Measurements from ENCODE around the gene ANG. TPM values are rescaled to one million over a fixed set of nuclear protein-coding genes. Genes with fewer than 3 reads are reported as not detected.
"Not testable (repeated sequence)": the region's sequence is repeated elsewhere in the genome, so short reads cannot be mapped to it uniquely, and the experiment has no call there.

ANG gene
- total RNA-seq, 2 donors from 2014 or later = 0.40 TPM; not detected in 1

- ATAC-seq (no peak), DNase-seq (no peak)
- Mint-ChIP-seq H3K4me1 (peaks cover 4% of the 10 kb centered on the region), H3K27me3 (no peaks in the 10 kb centered on the region), H3K36me3 (ENCODE audit: low read depth) (no peaks in the 10 kb centered on the region), H3K4me3 (no peak overlapping the region), H3K27ac (no peak overlapping the region)
- no peaks in the 10 kb centered on the region for H3K9me3 ChIP-seq (ENCODE audit: control insufficient read depth, low read length, poor library complexity, severe bottlenecking)
These were observed 8.2 kb downstream of the ANG start for GRCh38 chr14:20696764-20697163.

GRCh38 chr14:20697273-20698017 is 8.9 kb downstream of the ANG start:
- ATAC-seq (peak; percentile 83), DNase-seq (peak; percentile 32 to 50 (median 42))
- Mint-ChIP-seq H3K4me3 (no peak overlapping the region), H3K36me3 (ENCODE audit: low read depth) (no peaks in the 10 kb centered on the region), H3K4me1 (peaks cover 4% of the 10 kb centered on the region), H3K27ac (no peak overlapping the region), H3K27me3 (no peaks in the 10 kb centered on the region)
- no peaks in the 10 kb centered on the region for H3K9me3 ChIP-seq (ENCODE audit: control insufficient read depth, low read length, poor library complexity, severe bottlenecking)

GRCh38 chr14:20698018-20698329 is 9.4 kb downstream of the ANG start:
- ATAC-seq (no peak), DNase-seq (no peak)
- Mint-ChIP-seq H3K27me3 (no peaks in the 10 kb centered on the region), H3K36me3 (ENCODE audit: low read depth) (no peaks in the 10 kb centered on the region), H3K27ac (no peak overlapping the region), H3K4me3 (no peak overlapping the region), H3K4me1 (peaks cover 4% of the 10 kb centered on the region)
- H3K9me3 ChIP-seq (ENCODE audit: control insufficient read depth, low read length, poor library complexity, severe bottlenecking) = no peaks in the 10 kb centered on the region

GRCh38 chr14:20698934-20699333 is 10.4 kb downstream of the ANG start:
- Mint-ChIP-seq H3K4me1 (peaks cover 4% of the 10 kb centered on the region), H3K27me3 (no peaks in the 10 kb centered on the region), H3K4me3 (no peak overlapping the region), H3K27ac (no peak overlapping the region), H3K36me3 (ENCODE audit: low read depth) (no peaks in the 10 kb centered on the region)
- H3K9me3 ChIP-seq (ENCODE audit: control insufficient read depth, low read length, poor library complexity, severe bottlenecking) = no peaks in the 10 kb centered on the region
- DNase-seq = no peak
- no peak for ATAC-seq

GRCh38 chr14:20699931-20700330 is 11.4 kb downstream of the ANG start:
- no peaks in the 10 kb centered on the region for H3K27me3 Mint-ChIP-seq
- no peak for ATAC-seq
- H3K4me1 Mint-ChIP-seq = peaks cover 4% of the 10 kb centered on the region
- H3K9me3 ChIP-seq (ENCODE audit: control insufficient read depth, low read length, poor library complexity, severe bottlenecking) = no peaks in the 10 kb centered on the region
- no peaks in the 10 kb centered on the region for H3K36me3 Mint-ChIP-seq (ENCODE audit: low read depth)
- no peak overlapping the region for H3K4me3 Mint-ChIP-seq
- no peak overlapping the region for H3K27ac Mint-ChIP-seq
- no peak for DNase-seq

GRCh38 chr14:20700965-20701364 is 12.4 kb downstream of the ANG start:
- not testable (repeated sequence) for H3K9me3 ChIP-seq (ENCODE audit: control insufficient read depth, low read length, poor library complexity, severe bottlenecking); H3K4me1 Mint-ChIP-seq; H3K36me3 Mint-ChIP-seq (ENCODE audit: low read depth); ATAC-seq; H3K4me3 Mint-ChIP-seq; DNase-seq; H3K27me3 Mint-ChIP-seq; H3K27ac Mint-ChIP-seq

GRCh38 chr14:20706657-20707355 is 18.2 kb downstream of the ANG start:
- DNase-seq (no peak), ATAC-seq (no peak)
- no peak overlapping the region for H3K27ac Mint-ChIP-seq
- H3K9me3 ChIP-seq (ENCODE audit: control insufficient read depth, low read length, poor library complexity, severe bottlenecking) = no peaks in the 10 kb centered on the region
- no peak overlapping the region for H3K4me3 Mint-ChIP-seq
- no peaks in the 10 kb centered on the region for H3K4me1 Mint-ChIP-seq
- H3K27me3 Mint-ChIP-seq = peaks cover 4% of the 10 kb centered on the region
- no peaks in the 10 kb centered on the region for H3K36me3 Mint-ChIP-seq (ENCODE audit: low read depth)

GRCh38 chr14:20707622-20708021 is 19.1 kb downstream of the ANG start:
- Mint-ChIP-seq H3K4me3 (no peak overlapping the region), H3K36me3 (ENCODE audit: low read depth) (no peaks in the 10 kb centered on the region), H3K27me3 (peaks cover 4% of the 10 kb centered on the region), H3K27ac (no peak overlapping the region), H3K4me1 (no peaks in the 10 kb centered on the region)
- no peaks in the 10 kb centered on the region for H3K9me3 ChIP-seq (ENCODE audit: control insufficient read depth, low read length, poor library complexity, severe bottlenecking)
- ATAC-seq (no peak), DNase-seq (no peak)

GRCh38 chr14:20711261-20711660 is 22.7 kb downstream of the ANG start:
- no peak for ATAC-seq
- Mint-ChIP-seq H3K4me1 (peaks cover 2% of the 10 kb centered on the region), H3K27me3 (peaks cover 25% of the 10 kb centered on the region), H3K27ac (no peak overlapping the region), H3K36me3 (ENCODE audit: low read depth) (no peaks in the 10 kb centered on the region), H3K4me3 (no peak overlapping the region)
- no peak for DNase-seq
- no peaks in the 10 kb centered on the region for H3K9me3 ChIP-seq (ENCODE audit: control insufficient read depth, low read length, poor library complexity, severe bottlenecking)

- no peaks in the 10 kb centered on the region for H3K9me3 ChIP-seq (ENCODE audit: control insufficient read depth, low read length, poor library complexity, severe bottlenecking)
- H3K27ac Mint-ChIP-seq = no peak overlapping the region
- H3K4me3 Mint-ChIP-seq = no peak overlapping the region
- DNase-seq (no peak), ATAC-seq (no peak)
- H3K27me3 Mint-ChIP-seq = peaks cover 27% of the 10 kb centered on the region
- H3K36me3 Mint-ChIP-seq (ENCODE audit: low read depth) = no peaks in the 10 kb centered on the region
- H3K4me1 Mint-ChIP-seq = peaks cover 2% of the 10 kb centered on the region
These were observed 23.1 kb downstream of the ANG start for GRCh38 chr14:20711685-20712084.

- H3K27me3 Mint-ChIP-seq = peaks cover 39% of the 10 kb centered on the region
- H3K4me3 Mint-ChIP-seq = no peak overlapping the region
- H3K4me1 Mint-ChIP-seq = peaks cover 2% of the 10 kb centered on the region
- no peak for ATAC-seq
- no peaks in the 10 kb centered on the region for H3K36me3 Mint-ChIP-seq (ENCODE audit: low read depth)
- no peak for DNase-seq
- H3K9me3 ChIP-seq (ENCODE audit: control insufficient read depth, low read length, poor library complexity, severe bottlenecking) = no peaks in the 10 kb centered on the region
- no peak overlapping the region for H3K27ac Mint-ChIP-seq
These were observed 24.3 kb downstream of the ANG start for GRCh38 chr14:20712904-20713303.

GRCh38 chr14:20714593-20715250 is 26.2 kb downstream of the ANG start:
- Mint-ChIP-seq H3K4me3 (no peak overlapping the region), H3K4me1 (peaks cover 2% of the 10 kb centered on the region), H3K36me3 (ENCODE audit: low read depth) (no peaks in the 10 kb centered on the region), H3K27me3 (peaks cover 50% of the 10 kb centered on the region), H3K27ac (no peak overlapping the region)
- no peak for ATAC-seq
- DNase-seq = no peak
- no peaks in the 10 kb centered on the region for H3K9me3 ChIP-seq (ENCODE audit: control insufficient read depth, low read length, poor library complexity, severe bottlenecking)

GRCh38 chr14:20719777-20720176 is 31.2 kb downstream of the ANG start:
- ATAC-seq (no peak), DNase-seq (no peak)
- no peaks in the 10 kb centered on the region for H3K9me3 ChIP-seq (ENCODE audit: control insufficient read depth, low read length, poor library complexity, severe bottlenecking)
- Mint-ChIP-seq H3K4me1 (peaks cover 6% of the 10 kb centered on the region), H3K36me3 (ENCODE audit: low read depth) (peaks cover 4% of the 10 kb centered on the region), H3K27ac (no peak overlapping the region), H3K27me3 (peaks cover 73% of the 10 kb centered on the region), H3K4me3 (no peak overlapping the region)

All from T-helper 17 cell (primary cell).